IPS DF 6.9 (cell line): Measurements from ENCODE around the gene NEIL1.

Source experiments
- DNase-seq: peaks from one replicate; pipeline ENCODE4 v3.0.0-alpha.2; 2013; ENCODE audit warnings: low read depth, low spot score
- H3K27ac ChIP-seq: one replicate; pipeline ENCODE4 v1.5.1; 2013; ENCODE audit warnings: low read length, control low read depth
- H3K27me3 ChIP-seq: 2 replicates; pipeline ENCODE4 v1.6.1; 2013; ENCODE audit warnings: mild to moderate bottlenecking, low read length; ENCODE audit not compliant: control insufficient read depth, insufficient read depth
- H3K36me3 ChIP-seq: 2 replicates; pipeline ENCODE4 v1.6.1; 2013; ENCODE audit warnings: low read length; ENCODE audit not compliant: control insufficient read depth, insufficient read depth
- H3K4me1 ChIP-seq: 2 replicates; pipeline ENCODE4 v1.6.1; 2013; ENCODE audit warnings: low read length; ENCODE audit not compliant: control insufficient read depth, insufficient read depth
- H3K4me3 ChIP-seq: 2 replicates; pipeline ENCODE4 v1.5.1; 2013; ENCODE audit warnings: mild to moderate bottlenecking, low read length
- H3K9me3 ChIP-seq: 2 replicates; pipeline ENCODE4 v1.6.1; 2013; ENCODE audit warnings: low read length, inconsistent platforms; ENCODE audit not compliant: control insufficient read depth, insufficient read depth
- WGBS: extraction: QIAGEN DNeasy Blood & Tissue Kit; methylation state at CpG from one replicate; pipeline ENCODE4 v1.1.7; 2013; ENCODE audit warnings: mixed read lengths, missing lambda C conversion rate; ENCODE audit not compliant: insufficient read length, insufficient coverage; 5-methylcytosine and 5-hydroxymethylcytosine counted together

NEIL1 gene

GRCh38 chr15:75364881-75365280, 18.0 kb downstream of the NEIL1 start:
- peaks cover 3% of the 10 kb centered on the region for H3K4me1 ChIP-seq

GRCh38 chr15:75366163-75366562, 19.3 kb downstream of the NEIL1 start:
- no peak overlapping the region for H3K27ac ChIP-seq
- peaks cover 18% of the 10 kb centered on the region for H3K36me3 ChIP-seq
- WGBS, result no CpG with 5 or more reads among the region's 3 CpGs
- no peak overlapping the region for H3K4me3 ChIP-seq
- no peak for DNase-seq
- H3K9me3 ChIP-seq, result no peaks in the 10 kb centered on the region
- H3K27me3 ChIP-seq, result no peaks in the 10 kb centered on the region
- peaks cover 3% of the 10 kb centered on the region for H3K4me1 ChIP-seq

More at GRCh38 chr15:75364881-75365280, 18.0 kb downstream of the NEIL1 start:
- WGBS, result no CpG with 5 or more reads among the region's 6 CpGs
- no peak for DNase-seq
- Histone ChIP-seq H3K27ac (no peak overlapping the region), H3K27me3 (no peaks in the 10 kb centered on the region), H3K9me3 (no peaks in the 10 kb centered on the region), H3K4me3 (no peak overlapping the region), H3K36me3 (peaks cover 22% of the 10 kb centered on the region)

- Histone ChIP-seq H3K4me3 (no peak overlapping the region), H3K36me3 (peaks cover 19% of the 10 kb centered on the region), H3K27me3 (no peaks in the 10 kb centered on the region), H3K27ac (no peak overlapping the region), H3K4me1 (peaks cover 3% of the 10 kb centered on the region), H3K9me3 (no peaks in the 10 kb centered on the region)
- DNase-seq, result no peak
These were observed 20.2 kb downstream of the NEIL1 start for GRCh38 chr15:75367006-75367405.

- peaks cover 3% of the 10 kb centered on the region for H3K4me1 ChIP-seq
- no CpG with 5 or more reads among the region's 7 CpGs for WGBS
- H3K36me3 ChIP-seq, result peaks cover 16% of the 10 kb centered on the region
- H3K9me3 ChIP-seq, result no peaks in the 10 kb centered on the region
- no peak overlapping the region; the same call in 1 of the 2 replicates for H3K4me3 ChIP-seq
- DNase-seq, result no peak
- H3K27me3 ChIP-seq, result no peaks in the 10 kb centered on the region
- H3K27ac ChIP-seq, result no peak overlapping the region
These were observed 20.6 kb downstream of the NEIL1 start for GRCh38 chr15:75367406-75367912.

- WGBS, result no CpG with 5 or more reads among the region's 67 CpGs
- no peaks in the 10 kb centered on the region for H3K9me3 ChIP-seq
- peak; percentile 97 for DNase-seq
- peaks cover 3% of the 10 kb centered on the region for H3K4me1 ChIP-seq
- no peaks in the 10 kb centered on the region for H3K27me3 ChIP-seq
- H3K36me3 ChIP-seq, result peaks cover 15% of the 10 kb centered on the region
- no peak within 1 kb of the TSS for H3K27ac ChIP-seq
- H3K4me3 ChIP-seq, result peak within 1 kb of the TSS; percentile 87
These were observed 21.3 kb downstream of the NEIL1 start, which contains the start of gene MAN2C1 for GRCh38 chr15:75367913-75368688. TSS of gene MAN2C1 (minus strand) at chr15:75368607. CDS start at chr15:75368583, 24 bp downstream.

GRCh38 chr15:75368689-75369239, 21.9 kb downstream of the NEIL1 start:
- H3K4me1 ChIP-seq, result peaks cover 3% of the 10 kb centered on the region
- no peaks in the 10 kb centered on the region for H3K9me3 ChIP-seq
- peak overlapping the region; percentile 87; the same call in 1 of the 2 replicates for H3K4me3 ChIP-seq
- H3K27ac ChIP-seq, result no peak overlapping the region
- peaks cover 15% of the 10 kb centered on the region for H3K36me3 ChIP-seq
- WGBS, result no CpG with 5 or more reads among the region's 23 CpGs
- H3K27me3 ChIP-seq, result no peaks in the 10 kb centered on the region
- no peak for DNase-seq

- Histone ChIP-seq H3K9me3 (no peaks in the 10 kb centered on the region), H3K4me3 (no peak overlapping the region), H3K27me3 (no peaks in the 10 kb centered on the region), H3K27ac (no peak overlapping the region), H3K4me1 (peaks cover 3% of the 10 kb centered on the region), H3K36me3 (peaks cover 22% of the 10 kb centered on the region)
- no peak for DNase-seq
- no CpG with 5 or more reads among the region's 7 CpGs for WGBS
These were observed 23.2 kb downstream of the NEIL1 start for GRCh38 chr15:75369897-75370581.

- no CpG with 5 or more reads among the region's 1 CpG for WGBS
- no peaks in the 10 kb centered on the region for H3K9me3 ChIP-seq
- H3K4me3 ChIP-seq, result no peak overlapping the region
- H3K36me3 ChIP-seq, result peaks cover 28% of the 10 kb centered on the region
- no peaks in the 10 kb centered on the region for H3K27me3 ChIP-seq
- DNase-seq, result no peak
- no peak overlapping the region for H3K27ac ChIP-seq
- peaks cover 3% of the 10 kb centered on the region for H3K4me1 ChIP-seq
These were observed 24.6 kb downstream of the NEIL1 start for GRCh38 chr15:75371486-75371885.

GRCh38 chr15:75371901-75372688, 25.3 kb downstream of the NEIL1 start:
- Histone ChIP-seq H3K36me3 (peaks cover 24% of the 10 kb centered on the region), H3K27ac (no peak overlapping the region), H3K27me3 (no peaks in the 10 kb centered on the region), H3K4me1 (peaks cover 3% of the 10 kb centered on the region), H3K9me3 (no peaks in the 10 kb centered on the region), H3K4me3 (no peak overlapping the region)
- no CpG with 5 or more reads among the region's 11 CpGs for WGBS
- DNase-seq, result no peak

GRCh38 chr15:75380773-75381172, 33.9 kb downstream of the NEIL1 start:
- Histone ChIP-seq H3K27me3 (no peaks in the 10 kb centered on the region), H3K4me1 (no peaks in the 10 kb centered on the region), H3K4me3 (no peak overlapping the region), H3K36me3 (peaks cover 17% of the 10 kb centered on the region; the same call in 1 of the 2 replicates), H3K9me3 (no peaks in the 10 kb centered on the region), H3K27ac (no peak overlapping the region)
- no CpG with 5 or more reads among the region's 4 CpGs for WGBS
- DNase-seq, result no peak
